ENCODE results near the gene NUMB. TPM values are rescaled to one million over a fixed set of nuclear protein-coding genes. Genes with fewer than 3 reads are reported as not detected.

Gene NUMB
- total RNA-seq, 1 donor from 2014 or later, result 41.9 TPM

GRCh38 chr14:73240816-73241480, 217.4 kb downstream of the NUMB start:
- peak; percentile 47 for DNase-seq
- ATAC-seq, result no peak
- intact Hi-C loops (cut with micrococcal nuclease), result no loop called here

GRCh38 chr14:73239393-73240241, 218.7 kb downstream of the NUMB start:
- ATAC-seq (peak; percentile 74), DNase-seq (peak; percentile 77)
- intact Hi-C loops (cut with micrococcal nuclease), result no loop called here

DNA sequence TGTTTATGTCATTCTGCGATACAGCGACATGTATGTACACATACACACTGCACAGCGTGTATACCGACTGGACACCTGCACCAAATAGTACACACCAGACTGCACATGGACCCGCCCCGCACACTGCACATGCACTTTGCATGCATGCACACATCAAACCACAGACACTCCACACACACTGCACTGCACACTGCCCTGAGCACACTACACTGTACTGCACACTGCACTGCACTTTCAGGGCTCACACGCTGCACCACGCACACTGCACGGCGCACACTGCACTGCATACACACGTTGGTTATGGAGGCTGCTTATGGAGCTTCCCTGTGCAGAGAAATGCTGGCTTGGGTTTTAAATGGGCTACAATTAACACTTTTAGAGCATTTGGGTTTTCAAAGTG, 219.4 kb downstream of the NUMB start:
- no peak for DNase-seq
- intact Hi-C loops (cut with micrococcal nuclease), result no loop called here

GRCh38 chr14:73238424-73238852, 219.9 kb downstream of the NUMB start:
- intact Hi-C loops (cut with micrococcal nuclease), result no loop called here
- ATAC-seq (no peak), DNase-seq (no peak)

More for the DNA sequence above, 219.4 kb downstream of the NUMB start:
- ATAC-seq, result peak; percentile 29

DNA sequence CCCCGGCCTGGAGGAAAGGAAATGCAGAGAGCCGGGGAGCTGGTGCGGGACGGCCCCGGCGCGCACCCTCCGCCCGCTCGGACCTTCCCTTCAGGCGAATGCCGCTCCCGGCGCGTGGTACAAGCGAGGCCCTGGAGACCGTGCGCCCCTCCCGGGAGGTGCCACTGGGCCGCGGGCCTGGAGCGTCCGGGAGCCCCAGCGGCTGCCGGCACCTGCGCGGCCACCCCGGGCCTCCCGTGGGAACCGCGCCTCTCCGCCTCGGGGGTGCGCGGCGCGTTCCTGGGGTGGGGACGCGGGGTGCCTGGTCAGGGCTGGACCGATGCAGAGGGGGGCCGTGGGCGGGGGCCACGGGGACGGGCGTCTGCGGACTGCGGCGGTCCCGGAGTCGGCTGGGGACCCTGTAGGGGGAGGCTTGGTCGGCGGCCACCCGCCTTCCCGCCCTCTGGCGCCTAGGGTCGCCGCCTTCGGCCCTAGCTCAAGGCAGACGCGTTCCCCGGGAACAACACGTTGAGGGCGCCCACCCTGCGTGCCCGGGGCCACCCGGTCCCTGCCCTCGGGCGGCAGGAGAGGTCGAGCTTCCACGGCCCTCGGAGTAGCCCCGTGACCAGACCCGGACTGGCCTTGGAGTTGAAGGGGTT, 220.4 kb downstream of the NUMB start:
- DNase-seq (no peak), ATAC-seq (peak; percentile 14)
- intact Hi-C loops (cut with micrococcal nuclease), result no loop called here

DNA sequence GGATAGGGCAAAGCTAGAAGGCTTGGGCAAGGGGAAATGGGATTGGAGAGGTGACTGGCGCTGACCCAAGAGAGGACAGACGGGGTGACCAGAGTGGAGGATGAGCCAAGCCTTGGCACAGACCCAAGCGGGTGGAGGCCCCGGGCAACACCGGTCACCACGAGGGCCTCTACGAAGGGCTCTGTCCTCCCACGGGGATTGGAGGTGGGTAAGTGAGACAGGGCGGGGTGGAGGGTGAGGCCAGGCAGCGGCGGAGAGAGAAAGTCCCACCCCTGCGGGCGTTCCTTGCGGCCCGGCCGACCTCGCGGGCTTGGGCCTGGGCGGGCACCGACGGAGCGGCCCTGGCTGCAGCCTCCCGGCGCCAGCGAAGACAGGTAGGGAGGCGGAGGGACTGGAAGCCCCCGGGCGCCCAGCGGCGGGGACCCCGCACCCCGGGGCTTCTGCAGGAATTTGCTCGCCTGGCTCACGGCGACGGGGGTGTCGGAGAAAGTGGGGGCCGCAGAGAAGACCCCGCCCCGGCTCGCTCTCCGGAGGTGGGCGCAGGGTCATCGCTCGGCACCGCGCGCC, 221.0 kb downstream of the NUMB start, which contains the start of gene PAPLN:
PAPLN (plus strand) TSS at position 288 of the 567 bp plus-strand sequence. CDS start 2,273 bp downstream, outside the sequence.
- intact Hi-C loops (cut with micrococcal nuclease), result no loop called here
- DNase-seq (no peak), ATAC-seq (peak; percentile 46)

GRCh38 chr14:73236752-73237218, 221.6 kb downstream of the NUMB start:
- intact Hi-C loops (cut with micrococcal nuclease), result no loop called here
- ATAC-seq, result no peak
- no peak for DNase-seq

- ATAC-seq (no peak), DNase-seq (no peak)
- intact Hi-C loops (cut with micrococcal nuclease), result no loop called here
These were observed 222.2 kb downstream of the NUMB start for GRCh38 chr14:73236157-73236556.

DNA sequence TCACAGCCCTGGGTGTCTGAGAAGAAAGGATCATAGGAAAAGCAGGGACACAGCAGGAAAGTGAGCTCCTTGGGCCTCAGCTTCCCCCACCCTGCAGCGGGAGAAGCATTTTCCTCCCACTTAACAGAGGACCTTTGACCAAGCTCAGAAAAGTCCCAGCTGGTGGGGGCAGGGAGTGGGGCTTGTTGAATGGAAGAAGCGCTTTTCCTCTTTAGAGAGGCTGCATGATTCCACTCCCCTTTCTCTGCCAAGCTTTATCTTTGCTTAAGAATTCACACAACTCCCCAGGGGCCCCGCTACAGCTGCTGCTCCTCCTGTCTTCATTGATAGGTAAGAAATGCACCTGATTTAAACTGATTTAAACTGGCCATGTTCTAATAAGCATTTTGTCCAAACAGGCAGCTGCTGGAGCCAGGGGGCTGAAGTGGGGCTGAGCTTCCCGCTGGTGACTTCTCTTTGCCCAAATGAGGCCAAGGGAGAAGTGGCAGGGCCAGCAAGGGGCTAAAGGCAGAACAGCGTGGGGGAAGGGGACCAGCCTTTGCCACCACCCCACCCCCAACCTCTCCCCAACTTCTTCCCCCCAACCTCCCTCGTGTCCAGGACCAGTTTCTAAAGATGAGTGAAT, 222.7 kb downstream of the NUMB start:
- ATAC-seq (no peak), DNase-seq (no peak)
- intact Hi-C loops (cut with micrococcal nuclease), result no loop called here

DNA sequence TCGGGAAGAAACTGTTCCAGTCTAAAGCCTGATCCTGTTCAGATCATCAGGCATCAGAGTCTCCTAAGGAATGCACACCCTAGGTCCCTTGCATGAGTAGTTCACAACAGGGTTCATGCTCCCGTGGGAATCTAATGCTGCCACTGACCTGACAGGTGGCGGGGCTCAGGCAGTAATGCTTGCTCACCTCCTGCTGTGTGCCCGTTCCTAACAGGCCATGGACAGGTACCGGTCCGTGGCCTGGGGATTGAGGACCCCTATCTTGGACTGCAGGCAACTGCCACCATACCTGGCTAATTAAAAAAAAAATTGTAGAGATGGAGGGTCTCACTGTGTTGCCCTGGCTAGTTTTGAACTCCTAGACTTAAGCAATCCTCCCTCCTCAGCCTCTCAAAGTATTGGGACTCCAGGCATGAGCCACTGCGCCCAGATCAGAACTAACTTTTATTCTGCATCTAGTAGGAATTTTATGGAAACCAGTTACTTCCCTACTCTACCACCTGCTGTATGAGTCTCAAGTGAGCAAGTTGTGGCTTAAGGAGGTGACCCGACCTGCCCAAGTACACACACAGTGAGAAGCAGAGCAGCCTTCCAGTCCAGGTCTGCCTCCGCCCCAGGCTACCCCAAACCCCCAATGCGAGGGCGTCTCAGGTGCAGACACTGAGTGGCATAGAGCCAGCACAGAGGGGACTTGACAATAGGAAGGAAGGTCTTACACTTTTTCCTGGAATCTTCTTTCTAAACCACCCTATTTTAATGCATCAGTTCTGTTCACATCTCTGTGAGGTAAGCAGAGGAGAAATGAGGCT, 223.6 kb downstream of the NUMB start:
- intact Hi-C loops (cut with micrococcal nuclease), result no loop called here
- ATAC-seq, result no peak
- no peak for DNase-seq

- intact Hi-C loops (cut with micrococcal nuclease), result no loop called here
- no peak for ATAC-seq
These were observed 224.3 kb downstream of the NUMB start for GRCh38 chr14:73234029-73234428.

GRCh38 chr14:73233564-73233963, 224.8 kb downstream of the NUMB start:
- intact Hi-C loops (cut with micrococcal nuclease), result no loop called here
- DNase-seq (no peak), ATAC-seq (no peak)

More at GRCh38 chr14:73234029-73234428, 224.3 kb downstream of the NUMB start:
- DNase-seq, result no peak

GRCh38 chr14:73232984-73233383, 225.4 kb downstream of the NUMB start:
- DNase-seq (no peak), ATAC-seq (no peak)
- intact Hi-C loops (cut with micrococcal nuclease), result no loop called here

GRCh38 chr14:73231981-73232851, 226.1 kb downstream of the NUMB start:
- ATAC-seq (no peak), DNase-seq (no peak)
- intact Hi-C loops (cut with micrococcal nuclease), result no loop called here

GRCh38 chr14:73230051-73230450, 228.3 kb downstream of the NUMB start:
- ATAC-seq (no peak), DNase-seq (no peak)
- intact Hi-C loops (cut with micrococcal nuclease), result no loop called here

GRCh38 chr14:73227812-73228781, 230.2 kb downstream of the NUMB start:
- intact Hi-C loops (cut with micrococcal nuclease), result no loop called here
- ATAC-seq (peak; percentile 76), DNase-seq (peak; percentile 67)
